ENCODE results near the gene WFIKKN2. TPM values are rescaled to one million over a fixed set of nuclear protein-coding genes. Genes with fewer than 3 reads are reported as not detected.

Gene WFIKKN2
- total RNA-seq, 1 experiment from 2014 or later: not detected

- Histone ChIP-seq H2AFZ (ENCODE audit: low read length) (no peak overlapping the region), H3K9me3 (ENCODE audit: low read length) (no peaks in the 10 kb centered on the region), H3K9me2 (replicated peaks; ENCODE audit: low read length) (no peaks in the 10 kb centered on the region), H3F3A (ENCODE audit: low read length, unreplicated experiment) (no peaks in the 10 kb centered on the region), H3K9ac (ENCODE audit: low read length) (no peak overlapping the region), H3K27me3 (ENCODE audit: low read length) (peaks cover 4% of the 10 kb centered on the region; the same call in 1 of the 2 replicates), H3K4me1 (ENCODE audit: insufficient read depth, low read length) (no peaks in the 10 kb centered on the region), H3K4me3 (ENCODE audit: low read length) (no peak overlapping the region), H3K79me2 (ENCODE audit: low read length) (no peaks in the 10 kb centered on the region), H3K36me3 (ENCODE audit: low read depth, low read length) (no peaks in the 10 kb centered on the region), H3K4me2 (ENCODE audit: low read length) (no peak overlapping the region), H3K27ac (ENCODE audit: low read length) (no peak overlapping the region), H4K20me1 (ENCODE audit: low read length) (no peaks in the 10 kb centered on the region)
- DNase-seq: no peak
- CTCF ChIA-PET: no interaction called here
- intact Hi-C loops (cut with micrococcal nuclease): no loop called here
- TF ChIP-seq EZH2phosphoT487 (IDR thresholded peaks at IDR 0.05; ENCODE audit: borderline replicate concordance, low read length) (no peak), CTCF (conservative IDR thresholded peaks at IDR 0.05; ENCODE audit: low read depth, low read length) (no peak), EZH2 (IDR thresholded peaks at IDR 0.05; ENCODE audit: low read length, unreplicated experiment) (no peak)
- no peak for ATAC-seq
- POLR2A ChIA-PET (ENCODE audit: unreplicated experiment): interaction anchor here (0.5 kb wide), 1 partner anchor 12 kb away, joined by 3 read pairs; no protein-coding TSS in a partner anchor
- BruUV-seq (replicated peaks): no TSS peak
Measured at GRCh38 chr17:50830352-50830751, 5.0 kb upstream of the WFIKKN2 start.

DNA sequence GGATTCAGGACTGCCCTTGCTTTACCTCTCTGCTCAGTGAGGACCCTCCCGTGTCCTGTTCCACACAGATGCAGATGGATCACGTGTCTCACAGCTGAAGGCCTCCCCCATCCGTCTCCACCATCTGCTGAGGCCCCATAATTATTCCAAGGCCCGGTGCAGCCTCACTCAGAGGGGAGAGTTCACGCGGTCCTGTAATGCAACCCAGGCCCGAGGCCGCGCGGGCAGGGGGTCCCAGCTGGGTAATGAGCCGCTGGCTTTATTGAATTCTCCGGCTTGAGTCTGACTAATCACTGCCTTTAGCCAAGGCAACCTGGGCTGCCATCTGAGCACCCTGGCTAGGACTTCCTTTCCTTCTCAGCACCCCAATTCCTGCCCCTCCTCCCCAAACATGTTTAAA is 4.4 kb upstream of the WFIKKN2 start:
- CTCF ChIA-PET: no interaction called here
- no peaks in the 10 kb centered on the region for H3K79me2 ChIP-seq (ENCODE audit: low read length)
- no peak overlapping the region for H3K27ac ChIP-seq (ENCODE audit: low read length)
- intact Hi-C loops (cut with micrococcal nuclease): no loop called here
- H3K9me3 ChIP-seq (ENCODE audit: low read length): no peaks in the 10 kb centered on the region
- H3F3A ChIP-seq (ENCODE audit: low read length, unreplicated experiment): no peaks in the 10 kb centered on the region
- no TSS peak for BruUV-seq (replicated peaks)
- H3K36me3 ChIP-seq (ENCODE audit: low read depth, low read length): no peaks in the 10 kb centered on the region
- no peaks in the 10 kb centered on the region for H3K9me2 ChIP-seq (replicated peaks; ENCODE audit: low read length)
- no peak overlapping the region for H3K4me3 ChIP-seq (ENCODE audit: low read length)
- no peak overlapping the region for H2AFZ ChIP-seq (ENCODE audit: low read length)
- no peak for DNase-seq
- no peaks in the 10 kb centered on the region for H3K4me1 ChIP-seq (ENCODE audit: insufficient read depth, low read length)
- TF ChIP-seq CTCF (conservative IDR thresholded peaks at IDR 0.05; ENCODE audit: low read depth, low read length): no peak
- TF ChIP-seq EZH2 (IDR thresholded peaks at IDR 0.05; ENCODE audit: low read length, unreplicated experiment): no peak
- TF ChIP-seq EZH2phosphoT487 (IDR thresholded peaks at IDR 0.05; ENCODE audit: borderline replicate concordance, low read length): no peak
- peaks cover 4% of the 10 kb centered on the region; the same call in 1 of the 2 replicates for H3K27me3 ChIP-seq (ENCODE audit: low read length)
- POLR2A ChIA-PET (ENCODE audit: unreplicated experiment): interaction anchor here (0.5 kb wide), 1 partner anchor 13 kb away, joined by 3 read pairs; no protein-coding TSS in a partner anchor
- H4K20me1 ChIP-seq (ENCODE audit: low read length): no peaks in the 10 kb centered on the region
- ATAC-seq: no peak
- no peak overlapping the region for H3K9ac ChIP-seq (ENCODE audit: low read length)
- no peak overlapping the region for H3K4me2 ChIP-seq (ENCODE audit: low read length)

DNA sequence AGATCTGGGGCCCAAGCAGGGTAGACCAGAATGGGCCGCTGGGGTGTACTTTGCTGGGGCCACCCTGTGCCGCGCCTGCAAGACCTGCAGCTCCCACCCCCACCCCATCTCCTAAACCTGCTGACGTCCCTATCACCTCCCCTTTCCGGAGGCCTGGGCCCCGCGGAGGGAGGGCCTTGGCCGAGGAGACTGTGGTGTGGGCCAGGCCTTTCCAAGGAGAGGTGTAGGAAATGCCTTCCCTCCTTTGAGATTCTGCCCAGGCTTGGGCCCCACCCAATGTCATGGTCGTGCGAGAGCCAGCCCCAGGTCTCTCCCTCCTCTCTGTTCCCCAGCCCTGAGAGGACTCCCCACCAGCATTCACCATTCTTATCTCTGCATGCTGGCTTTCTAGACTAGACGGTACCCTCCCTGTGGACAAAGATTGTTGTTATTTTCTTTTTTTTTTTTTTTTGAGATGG is 3.9 kb upstream of the WFIKKN2 start:
- Histone ChIP-seq H3K4me3 (ENCODE audit: low read length) (no peak overlapping the region), H3K4me1 (ENCODE audit: insufficient read depth, low read length) (no peaks in the 10 kb centered on the region), H3K9me2 (replicated peaks; ENCODE audit: low read length) (no peaks in the 10 kb centered on the region), H3K27me3 (ENCODE audit: low read length) (peaks cover 4% of the 10 kb centered on the region; the same call in 1 of the 2 replicates), H3K27ac (ENCODE audit: low read length) (no peak overlapping the region), H3K9me3 (ENCODE audit: low read length) (no peaks in the 10 kb centered on the region), H3K79me2 (ENCODE audit: low read length) (no peaks in the 10 kb centered on the region), H4K20me1 (ENCODE audit: low read length) (no peaks in the 10 kb centered on the region), H3K9ac (ENCODE audit: low read length) (no peak overlapping the region), H3K4me2 (ENCODE audit: low read length) (no peak overlapping the region), H3K36me3 (ENCODE audit: low read depth, low read length) (no peaks in the 10 kb centered on the region), H3F3A (ENCODE audit: low read length, unreplicated experiment) (no peaks in the 10 kb centered on the region), H2AFZ (ENCODE audit: low read length) (no peak overlapping the region)
- DNase-seq: no peak
- intact Hi-C loops (cut with micrococcal nuclease): no loop called here
- ChIA-PET POLR2A (ENCODE audit: unreplicated experiment) (no interaction called here), CTCF (no interaction called here)
- no peak for ATAC-seq
- BruUV-seq (replicated peaks): no TSS peak
- TF ChIP-seq CTCF (conservative IDR thresholded peaks at IDR 0.05; ENCODE audit: low read depth, low read length) (no peak), EZH2phosphoT487 (IDR thresholded peaks at IDR 0.05; ENCODE audit: borderline replicate concordance, low read length) (no peak), EZH2 (IDR thresholded peaks at IDR 0.05; ENCODE audit: low read length, unreplicated experiment) (no peak)

Measured in PC-3 (cell line).